ENCODE measurements around the gene LRRC49.

The LRRC49 gene

DNA sequence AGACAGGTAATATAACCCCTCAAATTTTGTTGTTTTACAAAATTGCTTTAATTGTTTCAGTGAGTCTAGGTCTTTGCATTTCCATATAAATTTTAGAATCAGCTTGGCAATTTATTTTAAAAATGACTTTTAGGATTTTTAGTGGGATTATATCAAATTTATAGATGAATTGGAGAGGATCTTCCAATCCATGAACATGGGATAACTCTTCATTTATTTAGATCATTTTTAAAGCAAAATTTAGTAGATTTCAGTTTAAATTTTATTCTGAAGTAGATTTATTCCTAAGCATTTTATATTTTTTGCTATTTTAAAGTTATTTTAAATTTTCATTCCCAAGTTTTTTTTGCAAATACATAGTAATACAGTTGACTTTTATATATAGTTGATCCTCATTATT, 164.5 kb downstream of the LRRC49 start:
- no peak for DNase-seq

- no peak for DNase-seq
These were observed 165.0 kb downstream of the LRRC49 start for GRCh38 chr15:71057581-71057980.

- DNase-seq, result no peak
These were observed 168.4 kb downstream of the LRRC49 start for GRCh38 chr15:71060983-71061382.

DNA sequence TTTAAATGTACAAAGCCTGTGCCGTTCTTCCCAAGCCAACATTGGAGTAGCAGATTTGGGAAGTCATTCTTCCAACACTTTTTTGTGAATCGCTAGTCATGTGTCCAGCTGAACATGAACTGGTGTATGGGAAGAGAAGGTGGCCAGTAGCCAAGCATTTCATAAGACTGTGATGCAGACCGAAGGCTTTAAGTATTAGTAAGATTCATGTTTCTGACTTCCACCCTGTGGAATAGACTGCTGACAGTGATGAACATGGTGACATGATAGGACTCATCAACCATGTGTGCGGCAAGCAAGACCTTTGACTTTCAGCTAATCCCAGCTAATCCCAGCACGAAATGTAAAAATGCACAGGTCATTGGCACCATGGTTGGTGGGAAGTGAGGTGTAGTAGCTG, 174.4 kb downstream of the LRRC49 start:
- DNase-seq, result no peak

- no peak for DNase-seq
These were observed 177.1 kb downstream of the LRRC49 start for GRCh38 chr15:71069693-71070092.

GRCh38 chr15:71071529-71071928, 178.9 kb downstream of the LRRC49 start:
- DNase-seq, result no peak

- DNase-seq, result no peak
These were observed 179.8 kb downstream of the LRRC49 start for GRCh38 chr15:71072423-71072822.

GRCh38 chr15:71078506-71079207, 186.0 kb downstream of the LRRC49 start:
- DNase-seq, result no peak

DNA sequence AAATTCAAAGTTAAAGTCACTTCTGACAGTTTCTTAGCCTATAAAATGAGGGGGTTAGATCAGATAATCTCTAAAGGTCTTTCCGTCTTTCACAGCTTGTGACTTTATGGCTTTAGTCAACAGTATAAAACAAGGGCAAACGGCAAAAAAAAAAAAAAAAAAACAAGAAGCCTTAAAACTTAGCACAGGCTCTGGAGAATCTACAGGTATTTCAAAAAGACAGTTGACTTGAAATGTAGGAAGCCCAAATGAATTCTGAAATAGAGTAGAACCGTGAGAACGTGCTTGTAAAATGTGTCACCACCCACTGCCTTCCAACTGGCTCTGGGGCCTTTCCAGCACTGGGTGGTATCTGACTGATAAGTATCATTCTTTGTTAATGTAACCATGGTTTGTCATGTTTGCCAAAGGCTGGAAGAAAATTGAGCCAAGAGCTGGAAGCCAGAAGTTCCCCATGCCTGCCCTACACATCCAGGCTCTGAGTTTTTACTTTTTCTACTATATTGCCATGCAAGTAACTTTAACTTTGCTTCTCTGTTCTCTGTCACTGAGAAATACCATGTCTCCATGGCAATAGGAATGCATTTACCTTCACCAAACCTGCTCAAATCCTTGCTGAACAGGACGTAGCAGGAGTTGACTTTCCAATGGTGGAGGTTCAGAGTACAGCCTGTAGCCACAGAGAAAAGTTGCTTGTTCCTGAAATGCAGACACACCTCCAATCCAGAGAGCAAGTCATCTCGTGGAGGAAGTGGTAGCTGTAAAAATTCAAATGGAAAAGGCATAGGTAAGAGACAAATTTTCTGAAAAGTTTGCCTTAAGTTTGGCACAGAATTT, 186.8 kb downstream of the LRRC49 start:
- DNase-seq, result no peak

DNA sequence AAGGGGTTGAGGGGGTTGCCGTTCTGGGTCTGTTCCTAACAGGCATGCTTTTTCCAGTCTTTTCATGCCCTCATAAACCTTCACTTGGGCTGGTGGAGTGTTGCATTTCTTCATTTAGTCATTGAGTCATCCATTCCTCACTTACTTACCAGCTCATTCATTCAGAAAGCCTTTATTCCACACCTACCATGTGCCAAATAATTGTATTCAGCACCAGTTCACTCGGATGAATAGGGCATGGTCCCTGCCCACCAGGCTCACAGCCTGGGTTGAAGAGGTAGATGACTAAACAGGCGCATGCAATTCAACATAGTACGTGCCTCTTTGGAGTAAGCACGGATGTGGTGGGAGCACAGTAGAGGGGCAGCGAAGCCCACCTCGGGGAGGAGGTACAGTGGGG, 187.5 kb downstream of the LRRC49 start:
- DNase-seq, result no peak

GRCh38 chr15:71080705-71081104, 188.1 kb downstream of the LRRC49 start:
- no peak for DNase-seq

DNA sequence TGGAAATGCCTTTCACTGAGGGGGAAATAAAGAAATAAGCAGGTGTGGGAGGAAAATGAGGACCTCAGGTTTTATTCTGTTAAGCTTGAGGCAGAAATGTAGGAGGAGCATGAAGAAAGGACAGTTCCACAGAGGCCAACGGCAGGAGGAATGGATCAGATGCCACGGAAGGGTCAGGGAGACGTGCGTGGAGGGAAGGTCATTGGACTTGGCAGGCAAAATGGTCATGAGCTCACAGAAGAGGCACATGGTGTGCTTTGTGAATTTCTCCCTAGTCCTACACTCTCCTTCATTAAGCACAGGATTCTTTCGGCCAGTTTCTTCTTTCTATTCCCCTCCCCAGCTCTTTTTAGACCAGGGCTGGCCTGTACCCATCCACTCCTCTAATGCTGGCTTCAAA, 190.2 kb downstream of the LRRC49 start:
- DNase-seq, result no peak

- DNase-seq, result no peak
These were observed 190.7 kb downstream of the LRRC49 start for GRCh38 chr15:71083349-71083748.

DNA sequence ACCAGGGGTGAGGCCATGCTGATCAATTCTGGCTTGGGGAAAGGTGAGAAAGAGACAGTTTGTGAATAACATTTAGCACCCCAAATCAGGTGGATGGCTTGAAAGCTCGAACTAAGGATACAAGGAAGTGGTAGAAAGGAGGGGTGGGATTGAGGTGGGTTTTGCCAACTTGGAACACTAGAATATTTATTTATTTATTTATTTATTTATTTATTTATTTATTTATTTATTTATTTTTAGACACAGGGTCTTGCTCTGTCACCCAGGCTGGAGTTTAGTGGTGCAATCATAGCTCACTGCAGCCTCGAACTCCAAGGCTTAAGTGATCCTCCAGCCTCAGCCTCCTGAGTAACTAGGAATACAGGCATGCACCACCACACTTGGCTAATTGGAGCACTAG, 191.6 kb downstream of the LRRC49 start:
- DNase-seq, result no peak

DNA sequence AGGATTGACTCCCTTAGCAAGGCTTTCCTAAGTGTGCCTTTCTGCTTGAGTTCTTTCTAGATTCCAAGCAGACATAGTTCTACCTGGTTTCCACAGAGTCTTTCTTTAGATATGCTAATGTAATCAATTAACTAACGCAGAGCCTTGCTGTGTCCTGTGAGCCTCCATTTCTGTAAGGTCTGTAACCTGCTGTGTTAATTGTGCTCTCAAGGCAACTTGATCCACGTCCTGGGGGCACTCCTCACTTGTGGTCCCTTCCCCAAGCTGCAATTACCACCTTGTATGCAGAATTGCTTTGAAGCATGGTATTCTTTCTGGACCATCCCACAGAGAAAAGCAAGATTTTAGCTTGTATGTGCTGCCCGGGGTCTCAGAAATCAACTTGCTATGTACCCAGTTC, 193.2 kb downstream of the LRRC49 start:
- no peak for DNase-seq

DNA sequence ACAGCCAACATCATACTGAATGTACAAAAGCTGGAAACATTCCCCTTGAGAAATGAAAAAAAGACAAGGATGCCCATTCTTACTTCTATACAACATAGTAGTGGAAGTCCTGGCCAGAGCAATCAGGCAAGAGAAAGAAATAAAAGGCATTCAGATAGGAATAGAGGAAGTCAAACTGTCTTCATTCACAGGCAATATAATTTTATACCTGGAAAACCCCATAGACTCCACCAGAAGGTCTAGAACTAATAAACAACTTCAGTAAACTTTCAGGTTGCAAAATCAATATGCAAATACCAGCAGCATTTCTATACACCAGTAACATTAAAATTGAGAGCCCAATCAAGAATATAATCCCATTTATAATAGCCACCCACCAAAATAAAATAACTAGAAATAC, 195.5 kb downstream of the LRRC49 start:
- DNase-seq, result no peak

DNA sequence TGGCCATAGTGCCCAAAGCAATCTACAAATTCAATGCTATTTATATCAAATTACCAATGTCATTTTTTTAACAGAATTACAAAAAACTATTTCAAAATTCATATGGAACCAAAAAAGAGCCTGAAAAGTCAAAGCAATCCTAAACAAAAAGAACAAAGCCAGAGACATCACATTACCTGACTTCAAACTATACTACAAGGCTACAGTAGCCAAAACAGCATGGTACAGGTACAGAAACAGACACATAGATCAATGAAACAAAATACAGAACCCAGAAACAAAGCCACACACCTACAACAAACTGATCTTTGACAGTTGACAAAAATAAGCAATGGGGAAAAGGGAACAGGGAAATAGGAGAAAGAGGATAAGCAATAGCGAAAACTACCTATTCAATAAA, 196.1 kb downstream of the LRRC49 start:
- no peak for DNase-seq

- no peak for DNase-seq
These were observed 197.2 kb downstream of the LRRC49 start for GRCh38 chr15:71089801-71090200.

DNA sequence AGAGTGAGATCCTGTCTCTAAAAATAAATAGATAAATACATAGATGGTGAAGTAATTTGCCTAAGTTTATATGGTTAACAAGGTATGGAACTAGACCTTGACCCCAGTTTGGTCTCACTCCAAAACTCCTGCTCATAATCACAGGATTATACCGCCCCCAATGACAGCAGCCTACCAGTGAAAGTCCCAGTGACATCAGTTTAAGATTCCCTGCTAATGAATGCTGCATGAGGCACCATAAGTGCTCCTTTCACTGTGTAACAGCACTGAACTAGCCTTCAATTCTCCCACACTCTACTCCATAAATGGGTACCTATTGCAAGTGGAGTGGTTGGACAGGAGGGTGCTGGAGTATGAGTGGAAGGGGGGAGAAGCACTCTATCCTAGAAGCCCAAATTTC, 199.0 kb downstream of the LRRC49 start:
- no peak for DNase-seq

GRCh38 chr15:71092056-71092600, 199.5 kb downstream of the LRRC49 start:
- DNase-seq, result no peak

- DNase-seq, result no peak
These were observed 200.7 kb downstream of the LRRC49 start for GRCh38 chr15:71093054-71094024.

DNA sequence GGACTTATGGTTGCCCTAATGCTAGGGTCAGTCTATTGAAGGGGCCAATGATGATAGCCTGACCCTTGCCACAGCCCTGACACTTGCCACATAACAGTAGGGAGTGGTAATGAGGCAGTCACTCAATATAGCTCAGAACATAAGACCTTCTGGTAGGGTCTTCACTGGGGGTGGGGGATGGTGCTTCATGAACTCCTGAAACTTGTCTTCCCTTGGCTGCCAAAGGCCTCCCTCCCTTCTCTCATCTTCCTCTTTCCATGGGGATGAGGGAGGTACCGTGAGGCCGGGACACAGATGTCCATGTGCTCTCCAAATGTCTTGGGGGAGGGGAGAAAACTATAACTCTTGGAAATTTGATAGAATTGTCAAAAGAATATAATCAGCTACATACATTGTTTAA, 201.5 kb downstream of the LRRC49 start:
- no peak for DNase-seq

- DNase-seq, result no peak
These were observed 204.1 kb downstream of the LRRC49 start for GRCh38 chr15:71096676-71097075.

All from NCI-H524 treated with DMSO at 0.1 percent for 48 hours (cell line).